HG02970 (cell line): ENCODE measurements around the gene MAD2L1BP.

ENCODE experiments used
- ATAC-seq: cut with Tn5 transposase; IDR thresholded peaks from one replicate; pipeline ENCODE4 v1.9.1; 2021; ENCODE audit warnings: mild to moderate bottlenecking, moderate library complexity, moderate number of reproducible peaks; ENCODE audit not compliant: unreplicated experiment, low FRiP score

The MAD2L1BP gene

DNA sequence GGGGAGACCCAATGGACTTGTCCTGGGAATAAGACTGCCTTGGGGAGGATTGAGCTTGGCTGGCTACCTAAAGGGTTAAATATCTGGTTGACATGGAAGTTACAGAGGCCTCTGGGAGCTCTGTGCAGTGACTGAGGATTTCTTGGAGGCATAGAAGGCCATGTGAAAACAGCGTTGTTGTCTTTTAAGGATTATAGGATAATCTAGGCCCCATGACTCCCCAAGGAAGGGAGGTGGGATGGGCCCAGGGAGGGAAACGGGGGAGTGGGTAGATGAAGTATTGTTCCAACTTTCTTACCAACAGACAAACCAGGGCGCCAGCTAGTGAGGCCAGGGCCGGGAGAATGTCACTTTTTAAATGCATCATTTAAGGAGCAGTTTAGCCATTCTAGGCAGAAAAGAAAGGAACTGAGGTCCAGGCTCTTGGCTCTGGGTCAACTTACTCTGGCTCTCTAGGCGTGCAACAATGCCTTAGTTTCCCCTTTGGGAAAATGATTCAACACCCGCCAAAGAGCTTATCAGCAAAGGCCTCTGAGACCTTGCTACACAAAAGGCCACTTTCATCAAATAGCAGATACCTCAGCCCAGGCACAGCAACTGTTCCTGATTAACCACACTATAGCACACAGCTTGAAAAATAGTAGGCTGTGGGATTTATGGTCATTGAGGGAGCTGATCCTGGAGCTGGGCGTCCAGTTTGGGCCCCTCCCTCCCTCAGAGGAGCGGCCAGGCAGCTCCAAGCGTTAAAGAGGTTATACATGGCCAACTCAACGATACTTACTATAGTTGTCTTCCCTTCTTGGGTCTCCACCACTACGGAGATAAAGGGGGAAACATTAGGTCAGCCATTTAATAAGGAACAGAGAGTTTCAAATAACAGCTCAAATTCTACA is 44.9 kb downstream of the MAD2L1BP start:
- ATAC-seq: no peak

DNA sequence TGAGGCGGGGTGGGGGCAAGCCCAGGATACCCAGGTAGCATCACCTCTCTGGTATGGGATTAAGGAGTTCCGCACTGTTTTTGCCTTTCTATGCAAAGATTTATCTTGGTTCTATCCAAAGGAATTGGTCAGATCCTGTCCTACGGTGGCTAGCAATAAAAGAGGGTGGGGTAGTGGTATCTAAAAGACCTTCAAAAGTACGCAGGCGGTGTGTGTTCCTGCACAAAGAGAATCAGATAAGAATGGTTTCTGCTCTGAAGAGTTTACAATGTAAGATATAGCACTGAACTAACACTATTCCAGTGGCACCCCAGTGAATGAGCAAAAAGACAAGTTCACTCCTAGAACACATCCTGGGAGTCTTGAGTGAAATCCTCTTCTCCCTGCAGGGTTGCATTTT is 45.7 kb downstream of the MAD2L1BP start:
- ATAC-seq: no peak

DNA sequence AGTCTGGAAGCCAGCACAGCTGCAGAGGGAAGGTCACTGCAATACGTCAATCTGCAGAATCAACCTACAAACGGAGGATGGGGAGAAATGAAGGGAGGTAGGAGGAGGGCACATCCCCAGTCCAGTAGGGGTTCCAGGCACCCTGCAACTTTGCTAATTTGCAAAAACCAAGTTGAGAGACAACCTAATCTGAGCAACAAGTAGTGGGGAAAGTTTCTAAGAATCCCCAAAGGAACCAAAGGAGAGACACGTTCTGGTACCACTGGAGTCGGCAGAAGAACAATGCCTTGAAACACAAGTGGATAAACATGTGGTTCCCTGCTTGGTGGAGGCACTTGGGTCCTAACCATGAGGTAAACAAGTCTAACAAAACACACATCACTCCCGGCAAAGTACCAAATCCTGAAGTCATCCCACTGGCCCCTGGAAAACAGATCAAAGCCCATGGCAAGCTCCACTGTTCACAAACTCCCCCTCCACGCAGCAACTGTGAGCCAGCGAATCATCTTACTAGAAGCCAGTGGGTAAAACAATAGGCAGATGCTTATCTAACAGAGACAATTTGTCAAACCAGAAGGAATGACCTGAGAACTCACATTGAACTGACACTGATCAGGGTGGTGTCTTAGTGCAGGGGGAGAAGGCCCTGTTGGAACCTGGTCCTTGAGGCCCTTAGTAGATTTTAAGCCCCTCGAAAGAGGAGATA is 47.2 kb downstream of the MAD2L1BP start:
- no peak for ATAC-seq

GRCh38 chr6:43683708-43684455 is 48.2 kb downstream of the MAD2L1BP start:
- no peak for ATAC-seq

DNA sequence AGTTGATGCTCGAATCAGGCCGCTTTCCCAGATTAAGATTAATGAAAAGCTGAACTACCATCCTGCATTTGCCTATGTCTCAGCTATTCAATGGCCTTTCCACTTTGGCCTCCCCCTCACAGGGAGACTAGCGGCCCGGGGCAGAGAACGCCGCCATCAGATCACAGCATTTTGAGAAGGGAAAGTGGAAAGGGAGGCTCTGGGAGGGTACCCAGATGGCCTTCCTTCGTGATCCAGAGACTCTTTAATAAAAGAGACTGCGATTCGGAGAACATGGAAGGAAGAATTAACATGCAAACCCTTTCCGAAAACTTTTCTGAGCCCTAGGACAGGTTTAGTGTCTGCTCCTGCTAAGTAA is 51.4 kb downstream of the MAD2L1BP start:
- no peak for ATAC-seq

- ATAC-seq: no peak
These were observed 52.1 kb downstream of the MAD2L1BP start, which contains the start of gene MRPS18A for GRCh38 chr6:43687437-43688347. Gene MRPS18A, minus strand, starts transcription at chr6:43687791. Its CDS starts 12 bp downstream, at chr6:43687779.

DNA sequence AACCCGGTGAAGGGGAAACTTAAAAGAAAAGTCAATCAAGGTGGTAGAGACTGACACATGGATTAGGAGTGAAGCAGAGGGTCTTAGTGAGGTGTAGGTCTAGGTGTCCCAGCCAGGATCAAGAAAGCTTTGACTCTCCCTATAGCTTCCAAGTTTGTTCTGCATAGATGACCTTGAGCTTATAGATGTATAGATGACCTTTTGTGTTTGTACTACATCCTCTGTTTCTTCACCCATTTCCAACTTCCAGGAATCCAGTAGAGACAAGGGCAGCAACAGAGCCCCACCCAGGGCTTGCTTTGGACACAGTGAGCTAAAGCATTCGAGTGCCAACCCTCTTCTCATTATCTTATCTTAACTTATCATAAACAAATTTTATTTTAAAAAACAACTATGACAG is 53.8 kb downstream of the MAD2L1BP start:
- no peak for ATAC-seq
